HG02840 (cell line): ENCODE measurements around the gene STOX2.
"Not testable (repeated sequence)": the region's sequence is repeated elsewhere in the genome, so short reads cannot be mapped to it uniquely, and the experiment has no call there.

Source experiments
- ATAC-seq: cut with Tn5 transposase; IDR thresholded peaks from one replicate; pipeline ENCODE4 v1.9.1; 2021; ENCODE audit warnings: mild to moderate bottlenecking, moderate library complexity, moderate number of reproducible peaks; ENCODE audit not compliant: unreplicated experiment, low FRiP score

STOX2 gene

DNA sequence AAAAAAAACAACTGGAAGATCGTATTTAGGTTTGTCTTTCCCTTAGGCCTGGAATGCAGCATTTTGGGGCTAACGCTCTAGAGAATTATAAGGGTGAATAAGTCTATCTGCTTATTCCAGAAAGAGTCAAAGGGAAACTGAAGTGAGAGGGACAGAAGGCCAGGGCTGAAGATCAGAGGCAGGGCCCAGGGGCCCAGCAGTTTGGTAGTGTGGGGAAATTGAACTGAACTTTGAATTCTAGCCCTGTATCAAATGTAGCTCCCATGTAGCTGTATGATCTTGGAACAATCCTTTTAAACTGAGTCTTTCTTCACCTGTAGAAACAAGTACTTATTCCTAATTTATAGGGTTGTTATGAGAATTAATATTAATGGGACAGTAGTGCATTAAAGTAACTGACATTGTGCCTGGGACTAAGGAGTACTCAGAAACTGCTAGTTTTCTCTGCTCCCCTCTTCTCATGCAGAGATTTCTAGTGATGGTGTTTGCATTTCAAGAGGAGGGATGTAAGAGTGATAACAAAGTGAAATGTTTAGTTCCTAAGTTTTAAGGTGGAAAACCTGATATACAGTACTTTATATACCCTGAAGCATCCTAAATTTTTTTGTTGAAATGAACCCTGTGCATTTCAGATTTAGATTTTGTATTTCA lies 30.4 kb downstream of the STOX2 start:
- ATAC-seq: no peak

DNA sequence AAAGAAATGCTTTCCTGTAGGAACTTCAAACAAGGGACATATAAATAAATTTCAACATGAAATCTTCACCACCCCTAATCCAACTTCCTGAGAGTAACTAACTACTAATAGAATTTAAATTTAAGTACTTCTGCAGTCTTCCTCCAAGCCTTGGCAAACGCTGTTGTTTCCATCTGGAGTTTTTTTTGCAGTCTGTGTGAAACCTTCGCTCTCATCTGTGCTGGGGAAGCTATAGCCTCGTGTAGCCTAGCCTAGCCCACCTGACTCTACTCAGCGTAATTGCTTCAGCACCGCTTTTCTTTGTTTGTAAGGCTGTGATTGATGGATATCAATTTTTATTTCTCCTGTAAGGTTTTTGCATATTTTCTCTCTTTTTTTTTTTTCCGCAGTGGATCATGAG lies 30.9 kb downstream of the STOX2 start:
- no peak for ATAC-seq

DNA sequence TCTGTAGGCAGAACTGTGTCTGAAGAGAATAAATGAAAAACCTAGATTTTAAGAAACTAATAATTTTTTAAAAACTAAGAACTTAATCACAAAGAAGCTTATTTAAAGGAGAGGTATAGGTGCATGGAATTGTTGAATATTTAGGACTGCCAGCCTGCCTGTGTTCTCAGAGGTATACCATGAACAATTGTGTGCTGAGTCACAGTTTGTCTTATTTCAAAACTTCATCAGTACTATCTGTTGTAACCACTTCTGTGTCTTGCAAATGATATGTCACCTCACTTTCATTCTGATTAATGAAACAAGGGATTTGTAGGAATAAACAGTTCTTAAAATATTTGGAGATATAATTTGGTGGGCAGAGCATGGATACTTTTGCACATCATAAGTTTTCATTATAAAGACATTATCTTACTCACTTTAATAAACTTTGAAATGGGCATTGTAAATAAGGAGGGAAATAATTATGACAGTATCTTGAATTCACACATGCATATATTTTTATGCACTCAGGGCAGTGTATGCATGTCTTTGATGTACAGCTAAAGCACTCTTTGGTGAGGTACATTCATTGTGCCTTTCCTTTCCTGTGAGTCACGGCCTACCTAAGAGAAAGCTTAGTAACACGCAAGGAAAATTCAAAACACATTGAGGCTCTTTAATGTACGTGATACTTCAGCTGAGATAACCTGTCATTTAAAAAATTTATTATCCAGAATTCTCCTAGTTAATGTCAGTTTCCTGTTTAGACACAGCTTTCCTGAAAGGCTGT lies 31.7 kb downstream of the STOX2 start:
- ATAC-seq: no peak

DNA sequence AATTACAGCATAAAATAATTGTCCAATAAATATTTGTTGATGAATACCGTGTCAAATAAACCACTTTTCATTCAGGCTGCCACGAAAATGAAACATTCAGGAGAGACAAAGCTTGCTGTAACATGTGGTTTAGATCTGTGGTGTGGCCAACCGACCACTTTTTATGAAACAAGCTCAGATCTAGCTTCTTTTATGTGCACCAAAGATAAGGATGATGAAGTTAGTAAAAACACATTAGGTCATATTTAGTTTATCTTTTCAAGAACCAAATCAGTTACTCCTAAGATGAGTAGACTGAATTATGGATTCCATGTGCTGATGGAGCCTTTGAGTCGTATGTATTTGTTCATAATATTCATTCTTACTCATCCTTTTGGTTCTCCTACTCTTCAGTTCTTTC lies 35.8 kb downstream of the STOX2 start:
- no peak for ATAC-seq

DNA sequence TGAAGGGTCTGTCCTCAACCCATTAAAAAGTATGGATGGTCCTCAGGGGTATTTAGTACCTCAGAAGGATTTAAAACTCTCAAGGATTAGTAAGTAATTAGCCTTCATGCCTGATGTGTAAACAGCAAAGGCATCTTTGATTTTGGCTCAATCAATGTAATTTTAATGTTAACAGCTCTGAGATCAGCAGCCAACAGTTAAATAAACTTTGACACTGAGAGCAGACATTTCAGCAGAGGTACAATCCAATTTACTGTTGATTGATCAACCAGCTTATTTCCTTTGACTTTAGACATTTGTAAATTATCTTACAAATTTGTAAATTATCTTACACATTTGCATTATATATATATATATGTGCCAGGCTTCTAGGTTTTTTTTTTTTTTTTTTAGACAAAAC lies 36.9 kb downstream of the STOX2 start:
- ATAC-seq: no peak

DNA sequence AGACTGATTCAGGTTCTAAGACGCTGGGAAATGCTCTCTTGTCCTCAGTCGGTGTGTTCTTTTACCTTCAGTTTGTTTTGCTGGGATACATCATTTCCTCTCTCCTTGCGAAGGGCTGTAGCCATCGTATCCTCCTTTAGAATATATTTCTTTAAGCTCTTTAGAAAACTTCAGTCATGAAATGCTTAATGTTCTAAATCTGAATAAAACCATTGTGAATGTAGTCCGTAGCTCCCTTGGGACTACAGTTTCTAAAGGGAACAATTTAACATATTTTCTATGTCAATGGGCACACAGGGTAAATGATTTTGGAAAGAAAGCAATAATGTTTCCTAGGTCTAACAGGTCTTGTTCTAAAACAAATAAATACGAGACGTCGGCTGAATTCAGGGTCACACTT lies 40.6 kb downstream of the STOX2 start:
- ATAC-seq: no peak

DNA sequence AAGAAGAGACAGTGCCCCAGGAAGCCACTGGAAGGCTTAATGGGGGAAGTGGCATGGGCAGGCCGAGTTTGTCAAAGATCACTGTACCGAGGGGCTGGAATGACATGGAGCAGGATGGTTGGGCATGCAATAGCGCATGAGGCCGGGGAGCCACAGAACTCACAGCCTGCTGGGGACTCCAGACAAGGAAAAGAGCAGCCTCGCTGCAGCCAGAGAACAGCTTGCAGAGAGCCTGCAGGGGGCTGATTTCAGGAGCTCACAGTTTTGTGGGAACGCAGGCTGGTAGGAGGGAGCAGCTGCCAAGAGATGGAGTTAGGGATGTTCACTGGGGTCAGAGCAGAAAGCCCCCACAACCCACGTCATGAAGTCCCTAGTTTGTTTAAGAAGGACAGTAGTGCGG lies 45.4 kb downstream of the STOX2 start:
- no peak for ATAC-seq

DNA sequence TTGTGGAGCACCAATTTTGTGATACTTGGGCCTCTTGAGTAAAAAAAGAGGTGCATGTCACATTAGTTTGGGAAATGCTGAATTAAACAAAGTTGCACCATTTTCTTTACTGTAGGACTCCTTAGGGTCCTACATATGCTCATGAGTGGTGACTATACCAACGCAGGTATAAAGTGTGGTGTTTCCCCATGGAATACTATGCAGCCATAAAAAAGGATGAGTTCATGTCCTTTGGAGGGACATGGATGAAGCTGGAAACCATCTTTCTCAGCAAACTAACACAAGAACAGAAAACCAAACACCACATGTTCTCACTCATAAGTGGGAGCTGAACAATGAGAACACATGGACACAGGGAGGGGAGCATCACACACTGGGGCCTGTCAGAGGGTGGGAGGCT lies 47.5 kb downstream of the STOX2 start:
- ATAC-seq: not testable (repeated sequence)

DNA sequence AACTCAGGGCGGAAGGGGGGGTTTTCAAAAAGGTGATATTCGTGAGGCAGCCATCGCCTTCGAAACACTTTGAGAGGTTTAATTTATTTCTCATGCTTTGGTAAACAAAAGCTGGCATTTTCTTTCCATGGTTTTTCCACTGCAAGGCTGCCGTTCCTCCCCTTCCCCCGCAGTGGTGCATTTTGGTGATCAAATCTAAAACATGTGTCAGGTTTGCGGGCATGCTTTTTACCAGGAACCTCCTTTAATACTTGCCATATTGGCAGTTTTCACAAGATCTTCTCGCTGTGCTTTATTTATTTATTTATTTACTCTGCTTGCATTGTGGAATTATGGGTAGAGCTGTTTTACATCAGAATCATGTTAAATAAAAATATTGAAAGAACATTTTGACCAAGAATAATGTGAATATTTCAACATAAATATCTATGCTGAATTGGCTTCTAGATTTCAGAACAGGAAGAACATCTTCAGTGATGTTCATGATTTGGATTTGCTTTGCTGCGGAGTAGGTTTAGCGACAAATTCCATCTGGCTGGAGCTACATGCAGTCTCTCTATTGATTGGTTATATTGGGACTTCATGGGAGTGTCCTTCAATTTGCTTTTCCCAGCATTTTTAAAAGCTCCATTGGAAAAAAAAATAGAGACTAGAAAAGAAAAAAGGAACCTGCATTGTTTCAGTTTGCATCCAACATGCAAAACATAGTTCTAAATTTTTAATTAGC lies 54.4 kb downstream of the STOX2 start:
- no peak for ATAC-seq

DNA sequence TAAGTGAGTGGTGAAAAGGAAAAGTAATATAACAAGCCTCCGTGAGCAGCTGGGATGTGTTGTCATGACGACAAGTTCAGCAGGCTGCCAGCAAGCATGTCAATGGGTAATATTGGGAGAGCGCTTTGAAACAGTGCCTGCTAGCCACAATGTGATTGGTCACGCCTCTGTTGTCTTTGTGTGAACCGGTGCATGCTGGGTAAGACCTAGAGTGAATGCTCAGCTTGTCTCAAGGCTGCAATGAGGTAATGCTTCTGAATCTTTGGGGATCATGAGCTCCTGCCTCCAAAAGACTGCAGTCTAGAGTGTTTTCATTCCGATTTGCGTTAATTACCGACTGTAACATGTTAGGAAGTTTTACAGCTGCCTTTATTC lies 54.9 kb downstream of the STOX2 start:
- ATAC-seq: no peak

DNA sequence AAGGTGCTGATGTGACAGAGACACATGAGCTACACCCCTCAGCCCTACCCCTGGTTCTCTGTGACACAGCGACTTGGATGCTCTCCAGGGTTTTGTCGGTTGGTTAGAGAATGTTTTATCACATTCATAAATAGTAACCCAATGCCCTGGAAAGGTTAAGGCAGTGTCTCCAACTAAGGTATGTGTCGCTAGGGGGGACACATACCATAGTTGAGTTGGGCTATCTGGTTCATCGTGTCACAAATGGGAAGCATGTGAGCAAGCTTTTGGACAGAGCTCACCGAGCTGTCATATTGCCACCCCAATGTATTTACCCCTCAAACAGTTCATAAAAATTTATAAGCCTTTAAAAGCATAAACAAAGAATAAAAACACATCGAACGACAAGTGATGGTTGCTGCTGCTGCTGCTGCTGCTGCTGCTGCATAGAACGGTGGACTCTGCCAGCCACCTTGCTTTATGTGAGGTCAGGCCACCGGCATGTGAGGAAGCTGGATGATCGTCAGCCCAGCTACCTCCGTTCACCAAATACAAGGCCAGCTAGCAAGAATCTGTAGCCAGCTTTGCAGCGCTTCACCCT lies 55.9 kb downstream of the STOX2 start:
- ATAC-seq: no peak

DNA sequence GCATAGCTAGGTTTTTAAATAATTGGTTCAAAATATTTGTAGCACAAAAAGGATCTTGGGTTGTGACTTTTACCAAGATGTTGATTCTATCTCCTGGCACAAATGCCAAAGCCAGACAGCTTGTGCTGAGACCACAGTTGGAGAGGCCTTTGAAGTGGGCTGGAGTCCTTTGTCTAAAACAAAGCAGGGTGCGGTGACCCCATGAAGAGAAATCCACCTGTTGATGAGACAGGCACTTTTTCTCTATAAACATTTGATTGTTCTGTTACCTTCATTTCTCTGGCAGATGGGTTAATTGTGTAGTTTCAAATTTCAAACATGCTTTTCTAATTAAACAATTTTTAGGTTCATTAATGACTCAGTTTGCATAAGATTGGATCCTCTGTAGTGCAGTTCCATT lies 56.7 kb downstream of the STOX2 start:
- ATAC-seq: no peak

DNA sequence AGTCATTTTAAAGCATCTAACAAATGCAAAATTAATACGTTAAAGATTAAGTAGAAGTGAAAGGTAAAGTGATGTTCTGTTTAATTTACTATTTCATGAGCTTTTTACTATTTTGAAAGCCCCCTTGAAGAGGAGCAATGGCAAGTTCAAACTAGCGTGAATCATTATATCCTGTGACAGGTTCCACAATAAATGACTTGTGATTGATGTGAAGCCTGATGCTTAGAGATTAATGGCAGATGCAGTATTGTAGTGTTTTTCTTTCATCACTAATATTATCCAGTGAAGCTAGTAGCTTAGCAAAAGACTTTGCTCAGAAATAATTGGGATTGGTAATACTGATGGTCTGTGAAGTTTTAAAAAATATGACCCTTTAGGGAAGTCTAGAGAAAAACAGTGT lies 57.3 kb downstream of the STOX2 start:
- no peak for ATAC-seq

DNA sequence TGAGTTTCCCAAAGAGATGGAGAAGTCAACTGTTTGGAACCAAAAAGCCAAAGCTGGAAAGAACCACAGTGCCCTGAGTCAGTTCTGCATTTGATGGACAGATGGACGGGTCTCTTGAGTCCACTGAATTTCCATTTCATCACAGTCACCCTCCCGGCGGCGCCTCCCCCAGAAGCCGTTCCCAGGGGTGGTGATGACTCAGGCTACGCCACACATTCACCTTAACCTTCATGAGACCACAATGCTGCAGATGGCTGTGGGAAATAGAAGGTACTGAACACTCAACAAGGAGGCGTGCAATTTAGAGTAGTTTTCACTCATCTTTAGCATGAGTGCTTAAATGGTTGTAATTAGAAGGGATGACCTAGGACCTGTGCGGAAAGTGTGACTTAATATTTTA lies 61.3 kb downstream of the STOX2 start:
- no peak for ATAC-seq

DNA sequence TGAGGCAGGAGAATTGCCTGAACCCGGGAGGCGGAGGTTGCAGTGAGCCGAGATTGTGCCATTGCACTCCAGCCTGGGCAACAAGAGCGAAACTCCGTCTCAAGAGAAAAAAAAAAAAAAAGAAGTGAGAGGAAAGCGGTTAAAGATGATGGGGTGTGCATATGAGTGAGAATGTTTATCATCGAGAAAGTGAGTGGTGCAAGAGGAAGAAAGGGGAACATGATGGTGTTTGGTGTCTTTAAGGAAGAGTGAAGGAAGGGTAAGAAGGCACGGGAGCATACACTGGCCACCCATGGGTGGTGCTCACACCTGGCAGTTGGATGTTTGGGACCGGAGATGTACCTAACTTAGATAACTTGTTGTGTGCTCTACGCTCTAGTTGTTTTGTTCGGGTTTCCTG lies 62.2 kb downstream of the STOX2 start:
- no peak for ATAC-seq

DNA sequence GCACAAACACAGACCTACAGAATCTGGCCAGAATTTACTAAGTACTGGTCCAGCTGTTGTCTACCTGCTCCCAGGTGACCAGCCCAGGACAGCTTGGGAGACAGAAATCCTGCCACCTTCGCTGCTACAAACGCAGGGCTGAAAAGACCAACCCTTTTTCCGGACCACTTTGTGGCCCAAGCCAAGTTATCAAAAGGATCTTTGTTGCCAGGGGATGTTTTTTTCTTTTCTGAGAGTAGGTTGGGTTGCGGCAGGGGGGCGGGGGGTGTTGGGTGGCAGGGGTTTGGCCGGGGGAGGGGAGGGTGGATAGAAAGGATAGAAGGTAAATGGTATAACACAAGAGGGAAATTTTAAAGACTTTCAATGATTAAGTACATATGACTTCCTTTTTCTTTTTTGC lies 63.4 kb downstream of the STOX2 start:
- no peak for ATAC-seq

DNA sequence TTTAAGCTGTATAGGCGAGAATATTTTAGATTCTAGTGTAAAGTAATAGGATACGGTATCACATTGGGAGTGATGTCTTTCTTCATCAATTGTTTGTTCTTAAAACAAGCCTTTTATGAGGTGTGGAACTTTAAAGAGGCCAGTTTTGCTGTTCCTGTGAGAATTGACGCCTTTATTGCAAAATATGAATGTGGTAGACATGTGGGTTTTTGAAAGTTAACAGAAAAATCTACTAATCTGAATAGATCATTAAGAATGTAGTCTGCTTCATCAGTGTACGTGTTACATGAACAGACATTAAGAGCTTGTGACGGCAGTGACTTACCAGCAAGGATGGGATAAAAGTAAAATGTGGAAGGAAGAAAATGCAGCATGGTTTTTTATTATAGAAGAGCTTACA lies 63.8 kb downstream of the STOX2 start:
- ATAC-seq: no peak

DNA sequence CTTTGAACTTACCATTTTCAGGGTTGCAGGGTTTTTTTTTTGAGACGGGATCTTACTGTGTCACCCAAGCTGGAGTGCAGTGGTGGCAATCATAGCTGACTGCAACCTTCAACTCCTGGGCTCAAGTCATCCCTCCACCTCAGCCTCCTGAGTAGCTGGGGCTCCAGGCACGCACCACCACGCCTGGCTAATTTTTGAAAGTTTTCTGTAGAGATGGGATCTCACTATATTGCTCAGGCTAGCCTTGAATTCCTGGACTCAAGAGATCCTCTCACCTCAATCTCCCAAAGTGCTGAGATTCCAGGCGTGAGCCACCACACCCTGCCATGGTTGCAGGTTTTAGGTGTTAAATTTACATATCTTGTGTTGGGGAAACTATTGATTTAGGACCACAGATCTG lies 64.5 kb downstream of the STOX2 start:
- ATAC-seq: no peak

DNA sequence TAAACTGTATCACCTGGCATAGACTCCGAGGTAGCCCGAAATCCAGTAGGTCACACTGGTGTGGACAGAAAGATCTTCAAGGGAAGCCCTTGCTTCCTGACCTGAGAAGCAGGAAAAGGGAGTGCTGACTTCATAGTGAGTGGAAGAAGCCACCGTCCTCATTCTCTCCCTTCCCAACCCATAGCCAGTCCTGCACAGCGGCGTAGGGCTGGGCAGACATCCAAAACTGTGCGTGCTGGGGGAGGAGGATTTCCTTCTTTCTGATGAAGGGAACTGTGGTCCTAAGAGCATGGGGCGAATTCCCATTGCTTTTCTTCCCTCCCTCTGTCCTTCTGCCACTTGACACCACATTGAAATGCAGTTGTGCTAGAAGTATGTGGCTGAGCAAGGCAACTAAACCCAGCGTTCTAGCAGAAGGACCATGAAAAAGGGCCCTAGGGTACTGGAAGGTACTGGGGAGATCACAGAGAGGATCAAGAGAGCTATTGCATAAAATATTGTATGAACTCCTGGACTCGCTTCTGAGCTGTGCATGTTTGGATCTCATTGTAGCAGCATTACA lies 66.9 kb downstream of the STOX2 start:
- no peak for ATAC-seq

DNA sequence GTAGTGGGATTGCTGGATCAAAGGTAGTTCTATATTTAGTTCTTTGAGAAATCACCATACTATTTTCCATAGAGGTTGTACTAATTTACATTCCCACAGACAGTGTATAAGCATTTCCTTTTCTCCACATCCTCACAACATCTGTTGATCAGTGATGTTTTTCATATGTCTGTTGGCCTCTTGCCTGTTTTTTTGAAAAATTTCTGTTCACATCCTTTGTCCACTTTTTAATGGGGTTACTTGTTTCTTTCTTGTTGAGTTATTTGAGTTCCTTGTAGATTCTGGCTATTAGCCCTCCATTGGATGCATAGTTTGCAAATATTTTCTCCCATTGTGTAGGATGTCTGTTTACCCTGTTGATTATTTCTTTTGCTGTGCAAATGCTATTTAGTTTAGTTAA lies 72.6 kb downstream of the STOX2 start:
- ATAC-seq: no peak

DNA sequence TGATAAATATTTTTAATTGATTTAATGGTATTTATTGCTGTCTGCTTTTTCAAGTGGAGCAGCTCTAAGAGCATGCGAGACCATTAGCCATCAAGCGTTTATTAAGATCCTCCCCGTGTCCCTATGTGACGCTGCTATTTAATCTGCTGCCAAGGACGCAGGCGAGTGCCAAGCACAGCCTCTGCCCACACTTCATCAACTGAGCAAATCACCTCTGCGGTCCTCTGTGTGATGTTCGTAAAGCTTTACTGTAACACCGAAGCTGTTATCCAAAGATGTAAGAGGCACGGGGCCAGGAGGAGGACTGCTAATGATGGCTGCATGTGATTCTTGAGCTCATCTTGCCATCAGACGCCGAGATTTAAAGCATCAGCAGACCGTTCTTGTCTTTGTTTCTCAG lies 79.5 kb downstream of the STOX2 start:
- no peak for ATAC-seq
